SK-N-MC (cell line): Measurements from ENCODE around the gene C4orf54.

Experiments used
- EZH2 ChIP-seq: fragments of 200-600 bp; sonication (generic); IDR thresholded peaks from one replicate; pipeline ENCODE4 v1.6.1; 2017; ENCODE audit warnings: antibody characterized with exemption
- FOXP2 ChIP-seq: optimal IDR thresholded peaks from 2 replicates; pipeline ENCODE3; 2011; ENCODE audit warnings: mild to moderate bottlenecking, moderate library complexity; ENCODE audit not compliant: insufficient read depth; ENCODE audit errors: extremely low read length, control extremely low read depth
- POLR2AphosphoS5 ChIP-seq: IDR thresholded peaks from 2 replicates; pipeline ENCODE4 v1.6.1; 2012; ENCODE audit warnings: mild to moderate bottlenecking, low read depth, low read length, borderline replicate concordance

GRCh38 chr4:99651811-99652485, 5.7 kb downstream of the C4orf54 start:
- TF ChIP-seq EZH2 (no peak), POLR2AphosphoS5 (no peak), FOXP2 (no peak)
